GM19467 (cell line): Measurements from ENCODE around the gene SSBP1.
"Not testable (repeated sequence)": the region's sequence is repeated elsewhere in the genome, so short reads cannot be mapped to it uniquely, and the experiment has no call there.

Source experiments
- ATAC-seq: cut with Tn5 transposase; IDR thresholded peaks from one replicate; pipeline ENCODE4 v1.9.1; 2021; ENCODE audit warnings: mild to moderate bottlenecking, moderate library complexity; ENCODE audit not compliant: unreplicated experiment

Gene SSBP1

DNA sequence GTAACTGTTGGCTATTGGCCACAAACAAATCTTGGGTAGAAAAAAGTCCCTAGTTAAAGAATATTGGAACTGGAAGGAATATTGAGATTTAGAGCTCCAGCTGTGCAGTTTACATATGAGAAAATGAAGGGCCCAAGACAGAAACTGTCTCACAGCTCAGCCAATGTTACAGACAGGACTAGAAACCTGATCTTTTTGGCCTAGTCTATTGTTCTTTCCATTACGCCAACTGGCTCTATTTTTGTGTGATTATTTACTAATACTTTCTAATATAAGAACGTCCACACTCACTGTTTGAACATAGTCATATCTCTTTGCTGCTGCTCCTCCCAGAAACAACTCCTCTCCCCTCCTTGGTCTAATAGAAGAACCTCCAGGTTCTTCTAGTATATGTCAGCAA, 28.8 kb upstream of the SSBP1 start:
- no peak for ATAC-seq

DNA sequence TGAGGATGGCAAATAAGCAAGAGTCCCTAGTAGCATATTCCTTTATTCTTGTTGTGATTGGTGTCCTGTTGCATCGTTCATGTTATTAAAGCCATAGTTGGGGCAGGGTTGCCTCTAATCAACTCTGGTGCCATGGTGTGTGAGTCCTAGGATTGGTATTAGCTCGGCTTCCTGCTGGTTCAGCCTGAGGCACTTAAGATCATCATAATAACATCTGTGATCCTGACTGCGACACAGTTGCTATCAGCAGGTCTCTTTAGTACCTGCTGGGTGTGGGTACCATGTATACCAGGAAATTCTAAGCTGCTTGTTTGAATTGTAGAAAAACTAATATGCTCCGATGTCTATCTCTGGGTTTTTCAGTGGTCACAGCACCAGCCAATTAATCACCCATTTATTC, 28.4 kb upstream of the SSBP1 start:
- ATAC-seq, result no peak

DNA sequence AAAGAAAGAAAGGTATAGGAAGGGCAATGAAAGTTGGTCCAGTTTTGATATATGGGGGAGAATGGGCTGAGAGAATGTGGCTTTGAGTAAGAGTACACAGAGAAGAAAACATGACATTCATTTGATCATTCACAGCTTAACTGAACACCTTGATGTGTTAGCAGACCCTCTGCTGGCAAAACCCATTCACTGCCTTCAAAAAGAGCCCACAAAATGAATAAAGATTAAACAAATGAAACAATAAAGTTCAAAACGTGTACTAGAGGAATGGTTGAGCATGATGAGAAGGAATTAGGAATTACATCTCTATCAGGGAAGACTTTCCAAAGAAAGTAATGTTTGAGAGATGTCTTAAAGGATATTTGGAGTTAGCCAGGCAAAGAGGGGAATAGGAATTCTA, 27.9 kb upstream of the SSBP1 start:
- ATAC-seq, result no peak

DNA sequence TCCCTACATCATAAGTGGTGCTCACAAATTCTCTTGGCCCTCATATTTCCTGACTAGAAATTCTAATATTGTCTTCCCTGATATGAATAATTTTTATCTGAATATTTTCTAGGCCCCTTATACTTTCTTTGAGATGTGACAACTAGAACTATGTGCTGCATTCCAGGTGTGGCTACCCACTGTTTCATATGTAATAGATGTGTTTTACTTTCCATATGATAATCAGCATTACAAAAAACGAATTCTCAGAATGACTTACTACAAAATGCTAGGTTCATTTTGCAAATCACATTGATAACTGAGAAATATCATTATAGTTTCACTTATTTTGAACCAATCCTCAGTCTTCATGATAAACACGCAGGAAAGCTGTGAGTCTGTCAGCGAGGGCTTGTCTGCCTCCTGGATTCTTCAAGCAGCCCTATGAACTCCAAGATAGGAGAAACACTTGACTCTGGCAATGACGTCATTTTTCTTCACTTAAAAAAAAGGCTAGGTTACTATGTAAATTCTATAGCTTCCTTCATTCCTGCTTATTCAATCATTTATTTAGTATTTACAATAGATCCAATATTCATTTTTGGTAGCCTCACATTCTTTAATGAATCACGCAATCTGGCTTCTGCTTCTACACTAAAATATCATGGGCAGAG, 25.4 kb upstream of the SSBP1 start:
- no peak for ATAC-seq

DNA sequence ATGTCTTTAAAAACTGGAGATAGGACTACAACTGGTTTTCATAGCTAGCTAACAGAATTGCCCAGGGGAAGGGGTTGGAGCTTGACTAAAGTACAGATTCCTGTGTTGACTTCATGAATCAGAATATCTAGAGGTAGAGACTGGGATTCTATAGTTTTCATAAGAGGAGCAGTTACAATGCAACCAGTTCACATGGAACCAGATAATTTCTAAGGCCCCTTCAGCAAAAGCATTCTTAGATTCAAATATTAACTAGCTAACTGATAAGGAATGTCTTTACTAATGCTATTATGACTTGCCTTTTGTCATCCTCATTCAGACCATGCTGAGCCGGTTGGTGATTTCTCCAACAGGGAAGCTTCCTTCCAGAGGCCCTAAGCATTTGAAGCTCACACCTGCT, 24.3 kb upstream of the SSBP1 start:
- ATAC-seq, result no peak

DNA sequence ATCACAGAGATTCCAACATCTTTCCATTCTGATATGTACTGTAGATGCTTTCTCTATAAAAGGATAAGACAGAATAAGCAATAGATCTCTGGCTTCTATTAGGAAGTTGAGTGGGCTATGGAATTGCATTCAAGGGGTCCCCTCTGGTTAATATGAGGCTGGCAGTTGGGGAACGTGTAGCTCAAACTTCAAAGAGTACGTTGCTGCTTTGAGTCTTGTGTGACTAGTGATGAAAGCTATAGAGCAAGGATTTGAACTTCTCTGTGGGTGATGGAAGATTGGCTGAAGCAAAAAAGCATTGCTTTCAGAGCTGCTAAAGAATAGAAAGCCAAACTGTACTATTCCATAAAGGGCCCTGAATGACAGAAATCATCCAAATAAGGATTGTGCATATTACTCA, 23.6 kb upstream of the SSBP1 start:
- ATAC-seq, result no peak

DNA sequence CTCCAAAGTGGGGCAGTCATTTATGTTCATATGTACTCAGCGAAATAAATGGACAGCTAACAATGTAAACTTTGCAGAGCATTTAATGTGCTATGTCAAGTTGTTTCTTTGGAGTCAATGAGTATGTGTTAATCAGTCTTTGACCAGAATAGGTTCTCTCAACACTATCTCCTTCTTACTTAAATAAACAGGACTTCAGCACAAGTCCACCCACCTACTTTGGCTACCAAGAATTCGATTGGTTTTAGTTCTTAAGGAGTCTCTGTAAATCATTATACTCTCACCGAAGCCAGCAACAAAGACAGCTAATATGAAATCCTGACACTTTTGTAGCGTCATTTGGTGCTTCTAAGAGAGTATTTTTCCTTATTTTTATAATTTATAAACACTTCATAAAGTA, 23.1 kb upstream of the SSBP1 start:
- ATAC-seq, result no peak

DNA sequence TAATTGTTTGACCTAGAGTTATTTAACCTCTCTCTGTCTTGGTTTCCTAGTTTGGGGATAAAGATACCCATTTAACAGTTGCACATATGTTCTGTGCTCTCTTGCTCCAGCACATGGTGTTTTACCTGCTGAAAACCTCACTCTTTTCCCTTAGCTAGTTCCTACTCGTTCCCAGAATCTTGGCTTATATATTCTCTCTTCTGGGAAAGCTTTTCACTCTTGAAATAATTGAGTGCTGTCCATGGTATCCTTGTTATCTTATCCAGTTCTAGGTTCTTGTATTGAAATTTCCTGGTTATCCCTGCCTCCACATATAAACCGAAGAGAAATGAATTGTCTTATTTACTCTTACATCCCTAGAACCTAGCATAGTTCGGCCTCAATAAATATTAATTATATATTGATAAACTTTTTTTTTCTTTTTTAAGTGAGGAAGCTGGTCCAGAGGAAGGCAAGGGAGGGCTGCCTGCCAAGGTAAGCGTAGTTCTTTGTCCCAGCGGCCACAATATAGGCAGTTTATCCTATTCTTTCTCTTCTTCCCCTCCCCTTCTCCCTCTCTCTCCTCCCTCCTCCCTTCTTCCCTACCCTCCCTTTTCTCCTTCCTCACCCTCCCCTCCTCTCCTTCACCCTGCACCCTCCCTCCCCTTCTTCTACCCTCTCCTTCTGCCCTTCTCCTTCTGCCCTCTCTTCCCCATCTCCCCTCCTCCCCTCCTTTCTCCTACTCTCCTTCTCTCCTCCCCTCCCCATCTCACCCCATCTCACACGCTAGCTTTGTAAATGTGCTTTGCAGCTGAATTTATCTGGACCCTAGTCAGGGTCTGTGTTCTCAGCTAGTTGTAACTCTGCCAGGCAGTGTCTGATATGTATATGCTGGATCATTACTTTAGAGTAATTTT, 22.1 kb upstream of the SSBP1 start:
- ATAC-seq, result no peak

DNA sequence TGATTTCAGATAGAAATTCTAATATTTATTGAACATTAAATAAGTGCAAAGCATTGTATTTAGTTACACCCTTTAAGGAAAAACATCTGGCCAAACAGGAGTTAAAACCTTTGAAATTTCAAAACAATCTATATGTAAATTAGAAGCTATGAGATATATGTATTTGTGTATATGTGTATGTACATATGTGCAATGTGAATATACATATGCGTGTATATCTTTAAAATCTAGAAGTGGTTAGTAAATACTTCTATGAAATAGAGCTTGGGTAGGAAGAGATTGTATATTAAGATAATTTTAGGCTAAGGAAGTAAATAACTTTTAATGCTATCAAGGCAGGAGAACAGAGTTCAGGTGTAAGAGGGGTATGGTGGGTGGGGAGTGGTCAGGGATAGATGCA, 20.7 kb upstream of the SSBP1 start:
- ATAC-seq, result no peak

DNA sequence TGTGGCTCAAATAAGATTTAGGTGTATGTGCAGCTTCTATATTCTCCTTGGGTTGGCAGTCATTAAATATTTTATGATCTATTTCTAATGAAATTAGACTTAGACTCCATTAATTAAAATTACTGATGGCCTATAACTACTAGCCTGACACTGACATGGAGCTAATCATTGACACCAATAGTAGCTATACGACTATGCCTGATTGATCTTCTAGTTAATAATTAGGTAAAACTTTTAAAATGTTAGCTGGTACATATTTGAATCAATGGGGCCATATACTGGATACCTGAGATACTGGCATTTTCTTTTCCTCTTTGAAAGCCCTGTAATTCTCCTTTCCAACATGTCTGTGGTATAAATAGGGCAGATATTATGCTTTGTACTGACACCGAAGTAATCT, 15.6 kb upstream of the SSBP1 start:
- peak; percentile 71 for ATAC-seq

DNA sequence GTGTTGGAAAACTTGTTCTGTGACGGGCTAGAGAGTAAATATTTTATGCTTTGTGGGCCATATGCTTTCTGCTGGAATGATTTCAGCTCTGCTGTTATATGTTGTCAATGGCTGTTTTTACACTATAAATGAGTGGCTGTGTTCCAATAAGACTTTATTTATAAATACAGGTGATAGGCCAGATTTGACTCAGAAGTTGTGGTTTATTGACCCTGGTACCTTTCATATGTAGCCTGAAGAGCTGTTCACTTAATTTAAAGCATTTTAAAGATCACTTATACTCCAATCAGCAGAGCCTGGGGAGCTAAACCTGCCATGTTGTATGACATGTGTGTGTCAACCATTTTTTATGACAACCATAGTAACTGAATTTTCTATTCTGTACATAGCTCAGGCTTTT, 9.1 kb upstream of the SSBP1 start:
- no peak for ATAC-seq

DNA sequence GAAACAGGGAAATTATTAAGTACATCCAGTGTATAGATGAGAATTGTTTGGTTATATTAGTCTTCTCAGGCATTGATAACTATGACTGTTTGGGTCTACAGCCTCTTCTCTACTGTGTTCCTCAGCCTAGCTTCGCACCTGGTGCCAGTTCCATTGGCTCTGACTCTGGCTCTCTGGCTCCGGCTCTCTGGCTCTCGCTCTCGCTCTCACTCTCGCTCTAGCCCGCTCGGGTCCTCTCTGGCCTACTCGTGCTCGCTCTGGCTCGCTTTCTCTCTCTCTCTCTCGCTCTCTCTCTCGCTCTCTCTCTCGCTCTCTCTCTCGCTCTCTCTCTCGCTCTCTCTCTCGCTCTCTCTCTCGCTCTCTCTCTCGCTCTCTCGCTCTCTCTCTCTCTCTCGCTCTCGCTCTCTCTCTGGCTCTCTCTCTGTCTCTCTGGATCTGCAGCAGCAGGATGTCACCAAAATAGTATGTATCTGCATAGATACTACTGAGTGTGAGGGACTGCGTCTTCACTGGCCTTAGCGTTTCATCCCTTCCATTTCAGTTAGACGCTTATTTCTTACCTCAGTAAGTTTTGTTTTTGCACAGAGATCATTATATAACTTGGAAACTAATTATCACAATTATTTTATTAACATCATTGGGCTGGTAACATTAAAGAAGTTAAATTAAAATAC, 6.5 kb upstream of the SSBP1 start:
- ATAC-seq, result no peak

DNA sequence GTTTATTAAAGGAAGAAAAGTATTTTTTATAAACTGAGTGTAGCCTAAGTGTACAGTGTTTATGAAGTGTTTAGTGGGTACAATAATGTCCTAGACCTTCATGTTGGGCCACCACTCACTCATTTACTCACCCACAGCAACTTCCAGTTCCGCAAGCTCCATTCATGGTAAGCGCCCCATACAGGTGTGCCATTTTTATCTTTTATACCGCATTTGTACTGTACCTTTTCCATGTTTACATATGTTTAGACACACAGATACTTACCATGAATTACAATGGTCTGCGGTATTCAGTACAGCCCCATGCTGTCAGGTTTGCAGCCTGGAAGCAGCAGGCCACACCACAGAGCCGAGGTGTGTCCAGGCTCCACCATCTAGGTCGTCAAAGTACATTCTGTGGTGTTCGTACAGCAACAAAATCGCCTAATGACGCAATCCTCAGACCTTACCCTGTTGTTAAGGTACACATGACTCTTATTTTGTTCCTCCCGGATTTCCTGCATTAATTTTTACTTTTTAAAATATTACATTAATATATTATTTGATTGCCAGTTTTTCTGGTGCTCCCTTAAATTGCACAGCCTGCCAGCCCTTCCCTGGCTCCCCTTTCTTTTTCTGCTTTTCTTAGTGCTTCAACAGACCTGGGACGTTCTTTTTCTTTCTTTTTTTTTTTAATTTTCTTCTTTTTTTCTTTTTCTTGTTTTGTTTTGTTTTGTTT, 881 bp upstream of the SSBP1 start:
- no peak for ATAC-seq

DNA sequence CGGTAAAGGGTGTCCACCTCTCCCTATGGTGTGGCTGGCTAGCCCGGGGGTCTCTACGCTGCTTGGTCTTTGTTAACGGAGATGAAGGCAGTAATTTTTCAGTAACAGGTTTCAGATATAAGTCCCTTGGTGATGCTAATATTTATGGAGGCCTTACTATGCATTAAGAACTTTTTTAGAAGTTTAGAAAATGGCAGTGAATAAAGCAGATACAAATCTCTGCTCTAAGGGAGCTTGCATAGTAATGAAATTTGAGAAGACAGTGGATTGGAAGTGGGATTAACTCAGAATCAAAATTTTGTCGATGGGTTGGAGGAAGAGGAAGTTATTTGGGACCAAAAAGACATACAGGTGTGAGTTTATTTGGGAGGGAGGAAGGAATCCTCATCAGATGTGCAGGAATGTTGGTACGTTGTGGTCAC, 445 bp downstream of the SSBP1 start:
- ATAC-seq, result no peak

DNA sequence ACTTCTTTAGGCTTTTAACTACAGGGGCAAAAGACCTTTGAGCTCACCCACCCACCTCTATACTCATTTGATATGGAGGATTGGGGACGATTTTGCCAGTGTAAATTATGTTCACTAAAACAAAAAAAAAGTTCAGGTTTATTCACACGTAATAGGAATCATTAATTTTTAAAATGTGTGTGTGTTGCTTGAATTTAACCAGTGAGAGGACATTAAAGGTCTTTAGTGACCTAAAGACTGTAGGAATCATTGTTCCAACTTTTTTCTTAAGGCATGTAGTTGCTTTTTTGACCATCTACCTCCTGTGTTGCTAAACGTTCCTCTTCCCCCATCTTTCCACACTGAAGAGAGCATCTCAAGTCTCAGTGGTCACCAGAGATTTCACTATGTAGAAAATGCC, 1.1 kb downstream of the SSBP1 start:
- no peak for ATAC-seq

DNA sequence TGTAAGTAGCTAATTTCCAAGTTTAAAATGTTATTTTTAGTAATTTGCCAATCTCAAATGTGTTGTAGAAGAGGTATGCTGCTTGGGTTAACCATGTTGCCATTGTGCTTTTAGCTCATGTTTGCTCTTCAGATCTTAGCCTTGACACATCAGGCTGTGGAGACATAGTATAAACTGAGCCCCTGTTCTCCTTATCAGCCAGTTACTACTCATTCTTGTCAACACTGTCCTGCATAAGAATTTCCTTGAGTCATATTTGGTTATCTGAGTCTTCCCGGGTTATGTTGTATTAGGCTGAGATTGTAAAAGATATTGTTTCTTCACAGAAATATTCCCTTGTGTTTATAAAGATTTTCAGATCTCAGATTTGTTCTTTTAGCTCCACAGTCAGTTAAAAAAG, 4.1 kb downstream of the SSBP1 start:
- no peak for ATAC-seq

DNA sequence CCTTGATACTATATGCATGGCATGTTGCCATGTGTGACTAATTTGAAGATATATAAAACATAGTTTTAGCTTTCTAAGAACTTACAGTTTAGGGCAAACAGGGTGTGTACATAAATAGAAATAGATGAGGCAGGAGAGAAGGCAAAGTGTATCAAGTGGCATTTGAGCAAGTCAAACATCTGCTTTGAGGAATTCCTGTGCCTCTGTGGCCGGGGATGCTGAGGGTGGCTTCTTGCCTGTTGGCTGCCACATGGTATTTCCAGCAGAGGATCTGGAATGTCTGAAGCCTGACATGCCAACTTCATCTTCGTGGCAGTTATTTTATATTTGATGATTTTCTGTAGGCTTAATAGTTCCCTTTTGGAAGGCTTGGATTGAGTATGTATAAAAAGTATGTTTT, 6.0 kb downstream of the SSBP1 start:
- no peak for ATAC-seq

DNA sequence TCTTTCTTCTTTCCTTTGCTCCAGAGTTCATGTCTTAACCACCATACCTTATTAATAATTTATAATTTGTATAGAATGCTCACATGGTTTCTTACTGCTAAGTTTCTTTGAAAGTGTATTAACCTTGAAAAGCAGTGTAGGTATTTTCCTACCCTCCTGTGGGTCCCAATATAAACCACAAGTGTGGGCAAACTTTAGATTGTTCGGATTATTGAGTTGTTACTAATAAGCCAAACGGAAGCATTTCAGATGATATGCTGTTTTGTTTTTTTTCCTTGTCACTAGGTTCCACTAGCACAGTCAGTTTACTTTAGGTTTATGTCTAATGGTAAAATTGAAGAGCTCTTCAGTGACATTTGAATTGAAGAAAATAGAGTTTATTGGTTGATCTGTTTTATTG, 10.2 kb downstream of the SSBP1 start:
- ATAC-seq, result no peak

DNA sequence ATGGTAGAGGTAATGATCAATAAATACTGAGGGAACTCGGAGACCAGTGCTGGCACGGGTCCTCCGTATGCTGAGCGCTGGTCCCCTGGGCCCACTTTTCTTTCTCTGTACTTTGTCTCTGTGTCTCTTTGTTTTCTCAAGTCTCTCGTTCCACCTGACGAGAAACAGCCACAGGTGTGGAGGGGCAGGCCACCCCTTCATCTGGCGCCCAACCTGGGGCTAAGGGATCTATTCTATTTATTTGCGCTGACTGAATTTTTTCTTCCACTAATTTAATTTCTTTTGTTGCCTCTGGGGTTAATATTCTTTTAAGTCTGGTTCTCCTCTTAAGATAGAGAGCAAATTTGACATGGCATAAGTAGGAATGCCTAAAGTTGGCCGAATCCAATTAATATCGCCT, 13.7 kb downstream of the SSBP1 start:
- not testable (repeated sequence) for ATAC-seq

DNA sequence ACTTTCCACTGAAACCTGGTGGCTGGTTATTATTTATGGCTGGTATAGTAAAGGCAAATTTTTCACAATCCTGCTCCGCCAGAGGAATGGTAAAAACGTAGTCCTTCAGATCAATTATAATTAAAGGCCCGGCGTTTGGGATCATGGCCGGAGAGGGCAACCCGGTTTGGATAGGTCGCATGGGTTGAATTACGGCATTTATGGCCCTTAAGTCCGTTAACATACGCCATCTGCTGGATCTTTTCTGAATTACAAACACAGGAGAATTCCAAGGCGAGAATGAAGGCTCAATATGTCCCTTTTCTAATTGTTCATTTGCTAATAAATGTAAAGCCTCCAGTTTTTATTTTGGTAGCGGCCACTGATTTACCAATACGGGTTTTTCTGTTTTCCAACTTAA, 14.5 kb downstream of the SSBP1 start:
- ATAC-seq, result no peak

DNA sequence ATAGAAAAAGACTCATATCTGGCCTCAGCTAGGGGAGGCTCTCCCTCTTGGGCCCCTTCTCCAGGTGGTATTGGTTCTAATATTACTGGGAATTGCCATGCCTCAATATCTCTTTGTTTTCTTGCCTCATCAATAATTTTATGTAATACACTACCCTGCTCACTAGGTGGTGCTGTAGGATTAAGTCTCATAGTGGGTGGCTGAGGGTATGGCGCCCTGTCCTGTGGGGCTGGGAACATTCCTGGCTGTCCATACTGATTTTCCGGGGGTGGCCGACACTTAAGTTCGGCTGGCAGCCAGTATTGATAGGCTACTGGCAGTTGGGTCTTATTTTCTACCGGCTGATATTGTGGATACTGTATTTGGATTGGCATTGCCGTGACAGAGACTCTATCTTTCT, 16.8 kb downstream of the SSBP1 start:
- ATAC-seq, result no peak
